Karpas-422 (cell line): Measurements from ENCODE around the gene GREB1. TPM values are rescaled to one million over a fixed set of nuclear protein-coding genes. Genes with fewer than 3 reads are reported as not detected.
"Not testable (repeated sequence)": the region's sequence is repeated elsewhere in the genome, so short reads cannot be mapped to it uniquely, and the experiment has no call there.

Experiments used
- DNase-seq: peaks from one replicate; pipeline ENCODE4 v3.0.0-alpha.2; 2015
- H2AFZ ChIP-seq: fragments of 200-600 bp; sonication (generic); 2 replicates; pipeline ENCODE4 v1.6.1; 2014; ENCODE audit warnings: antibody characterized with exemption, low read length, mixed read lengths
- H3K27ac ChIP-seq: fragments of 200-600 bp; sonication (generic); 2 replicates; pipeline ENCODE4 v1.5.1; 2014; ENCODE audit warnings: mild to moderate bottlenecking, low read length, moderate library complexity
- H3K27me3 ChIP-seq: fragments of 200-600 bp; sonication (generic); 2 replicates; pipeline ENCODE4 v1.6.1; 2014; ENCODE audit warnings: low read length, mixed read lengths
- H3K36me3 ChIP-seq: fragments of 200-600 bp; sonication (generic); 2 replicates; pipeline ENCODE4 v1.6.1; 2014; ENCODE audit warnings: low read length, mixed read lengths; ENCODE audit not compliant: insufficient read depth
- H3K4me1 ChIP-seq: fragments of 200-600 bp; sonication (generic); 2 replicates; pipeline ENCODE4 v1.6.1; 2014; ENCODE audit warnings: mild to moderate bottlenecking, low read length, mixed read lengths
- H3K4me2 ChIP-seq: fragments of 200-600 bp; sonication (generic); 2 replicates; pipeline ENCODE4 v1.6.1; 2014; ENCODE audit warnings: low read length, low read depth, mild to moderate bottlenecking; ENCODE audit not compliant: poor library complexity, severe bottlenecking
- H3K4me3 ChIP-seq: fragments of 200-600 bp; sonication (generic); 2 replicates; pipeline ENCODE4 v1.5.1; 2014; ENCODE audit warnings: mild to moderate bottlenecking, antibody characterized with exemption, low read length, mixed read lengths
- H3K79me2 ChIP-seq: fragments of 200-600 bp; sonication (generic); 2 replicates; pipeline ENCODE4 v1.6.1; 2014; ENCODE audit warnings: mild to moderate bottlenecking, low read length, mixed read lengths
- H3K9ac ChIP-seq: fragments of 200-600 bp; sonication (generic); 2 replicates; pipeline ENCODE4 v1.6.0; 2014; ENCODE audit warnings: low read length
- H3K9me2 ChIP-seq: fragments of 200-600 bp; sonication (generic), shearing (Covaris generic); replicated peaks from 2 replicates; pipeline ENCODE4 v1.6.0; 2014; ENCODE audit warnings: mild to moderate bottlenecking, low read length, moderate library complexity; ENCODE audit not compliant: insufficient read depth
- H3K9me3 ChIP-seq: fragments of 300-700, 200-600 bp; sonication (generic); 2 replicates; pipeline ENCODE4 v1.6.1; 2014; ENCODE audit warnings: low read length, mixed read lengths
- H4K20me1 ChIP-seq: fragments of 200-600 bp; sonication (generic); 2 replicates; pipeline ENCODE4 v1.6.1; 2014; ENCODE audit warnings: mild to moderate bottlenecking, antibody characterized with exemption, low read length, low read depth; ENCODE audit not compliant: insufficient read depth
- total RNA-seq: library from RNA; depleted of rRNA; stranded (reverse); fragments of >200 nt; shearing (Covaris generic); gene quantifications from 2 replicates; pipeline ENCODE4 v1.2.3, GENCODE V29; 2014; ENCODE audit warnings: low replicate concordance

GREB1 gene
- total RNA-seq, 1 experiment from 2014 or later = 4.4 TPM

DNA sequence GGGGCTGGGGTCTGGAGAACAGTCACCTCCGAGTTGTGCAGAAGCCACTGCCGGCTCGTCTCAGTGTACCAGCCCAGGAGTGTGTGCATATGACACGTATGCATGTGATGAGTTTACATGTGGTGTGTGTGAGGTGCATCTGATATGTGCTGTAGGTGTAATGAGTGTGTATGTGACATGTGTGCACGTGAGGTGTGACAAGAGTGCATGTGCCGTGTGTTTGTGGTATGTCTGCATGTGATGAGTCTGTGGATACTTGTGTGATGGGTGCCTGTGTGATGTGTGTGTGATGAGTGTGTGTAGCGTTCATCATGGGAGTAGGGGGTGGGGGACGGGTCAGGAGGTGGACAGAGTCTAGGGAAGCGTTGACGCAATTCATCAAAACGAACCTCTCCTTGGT lies 123.3 kb downstream of the GREB1 start:
- Histone ChIP-seq H3K27ac (no peak overlapping the region), H3K27me3 (no peaks in the 10 kb centered on the region), H3K9ac (no peak overlapping the region), H3K79me2 (no peaks in the 10 kb centered on the region), H3K4me1 (no peaks in the 10 kb centered on the region), H3K36me3 (no peaks in the 10 kb centered on the region), H4K20me1 (no peaks in the 10 kb centered on the region), H2AFZ (no peak overlapping the region), H3K9me3 (no peaks in the 10 kb centered on the region), H3K4me3 (no peak overlapping the region), H3K4me2 (no peak overlapping the region), H3K9me2 (no peaks in the 10 kb centered on the region)
- DNase-seq = no peak

DNA sequence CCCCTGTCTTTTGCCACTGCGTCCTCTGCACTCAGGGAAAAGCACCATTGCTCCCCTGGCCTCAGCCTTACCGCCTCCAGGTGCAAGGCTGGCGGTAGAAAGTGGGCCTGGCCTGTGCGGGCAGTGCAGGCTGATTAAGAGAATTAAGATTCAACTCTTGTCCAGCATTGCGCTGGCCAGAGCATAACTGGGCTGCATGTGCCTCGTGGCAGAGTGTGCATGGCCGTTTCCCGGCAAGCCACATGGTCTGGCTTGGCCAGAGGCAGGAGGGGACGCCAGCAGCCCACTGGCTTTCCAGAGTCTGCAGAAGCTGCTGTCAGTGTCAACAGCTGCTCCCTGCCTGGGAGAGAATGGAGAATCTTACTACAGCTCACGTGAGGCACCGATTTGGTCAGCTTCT lies 123.8 kb downstream of the GREB1 start:
- H3K9ac ChIP-seq = no peak overlapping the region
- no peak overlapping the region for H2AFZ ChIP-seq
- no peaks in the 10 kb centered on the region for H4K20me1 ChIP-seq
- no peaks in the 10 kb centered on the region for H3K27me3 ChIP-seq
- H3K4me2 ChIP-seq = no peak overlapping the region
- no peaks in the 10 kb centered on the region for H3K79me2 ChIP-seq
- H3K27ac ChIP-seq = no peak overlapping the region
- H3K9me2 ChIP-seq = no peaks in the 10 kb centered on the region
- H3K4me3 ChIP-seq = no peak overlapping the region
- no peaks in the 10 kb centered on the region for H3K36me3 ChIP-seq
- no peaks in the 10 kb centered on the region for H3K4me1 ChIP-seq
- no peak for DNase-seq
- H3K9me3 ChIP-seq = no peaks in the 10 kb centered on the region

DNA sequence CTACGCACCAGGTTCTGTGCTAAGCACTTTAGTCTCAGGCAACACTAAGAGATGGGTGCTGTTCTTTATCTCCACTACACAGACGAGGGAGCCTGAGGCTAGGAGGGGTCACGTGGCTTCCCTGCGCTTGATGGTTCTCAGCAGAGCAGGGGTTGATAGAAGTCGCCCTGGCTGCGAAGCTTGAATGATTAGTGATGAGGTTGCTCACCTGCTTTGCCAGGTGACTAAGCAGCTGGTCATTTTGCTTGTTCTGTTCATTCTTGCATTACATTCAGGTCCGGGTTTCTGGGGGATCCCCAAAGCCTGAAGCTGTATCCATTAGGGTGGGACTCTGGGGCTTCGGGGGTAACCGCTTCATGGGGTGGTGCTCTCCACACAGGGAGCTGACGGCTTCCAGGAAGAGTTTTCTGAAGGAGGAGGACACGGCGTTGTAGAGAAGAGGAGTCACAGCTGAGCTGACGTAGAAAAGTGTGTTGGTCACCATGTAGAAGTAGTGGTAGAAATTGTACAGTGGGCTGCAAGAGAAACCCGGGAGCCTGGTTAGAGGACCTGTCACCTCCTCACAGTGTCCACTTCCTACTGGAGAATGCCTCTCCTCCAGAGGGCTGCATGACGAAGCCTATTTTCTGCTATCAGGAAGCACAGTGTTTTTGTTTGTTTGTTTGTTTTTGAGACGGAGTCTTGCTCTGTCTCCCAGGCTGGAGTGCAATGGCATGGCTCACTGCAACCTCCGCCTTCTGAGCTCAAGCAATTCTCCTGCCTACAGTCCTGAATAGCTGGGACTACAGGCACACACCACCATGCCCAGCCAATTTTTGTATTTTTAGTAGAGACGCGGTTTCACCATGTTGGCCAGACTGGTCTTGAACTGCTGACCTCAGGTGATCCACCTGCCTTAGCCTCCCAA lies 124.6 kb downstream of the GREB1 start:
- Histone ChIP-seq H4K20me1 (no peaks in the 10 kb centered on the region), H3K27me3 (no peaks in the 10 kb centered on the region), H3K36me3 (no peaks in the 10 kb centered on the region), H3K4me1 (no peaks in the 10 kb centered on the region), H3K9me2 (no peaks in the 10 kb centered on the region), H2AFZ (no peak overlapping the region), H3K27ac (no peak overlapping the region), H3K9me3 (peaks cover 5% of the 10 kb centered on the region), H3K79me2 (no peaks in the 10 kb centered on the region), H3K4me3 (no peak overlapping the region), H3K9ac (no peak overlapping the region), H3K4me2 (no peak overlapping the region)
- DNase-seq = no peak

DNA sequence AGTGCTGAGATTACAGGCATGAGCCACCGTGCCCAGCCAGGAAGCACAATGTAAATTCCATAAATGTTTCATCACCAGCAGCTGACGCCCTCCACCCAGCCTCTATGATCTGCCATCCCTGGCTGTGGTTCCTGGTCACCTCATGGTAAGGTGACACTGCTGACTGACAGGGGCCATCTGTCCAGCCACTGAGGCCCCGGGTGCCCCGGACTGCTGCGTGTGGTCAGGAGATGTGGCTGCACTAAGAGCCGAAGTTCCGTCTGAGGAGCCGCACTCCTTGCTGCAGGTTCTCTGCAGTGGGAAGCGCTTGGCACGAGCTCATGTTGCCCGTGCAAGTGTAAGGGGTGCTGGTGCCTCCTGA lies 125.2 kb downstream of the GREB1 start:
- H4K20me1 ChIP-seq = no peaks in the 10 kb centered on the region
- H3K27ac ChIP-seq = no peak overlapping the region
- H3K36me3 ChIP-seq = no peaks in the 10 kb centered on the region
- H3K9me3 ChIP-seq = peaks cover 5% of the 10 kb centered on the region
- no peak for DNase-seq
- H3K4me3 ChIP-seq = no peak overlapping the region
- H3K4me1 ChIP-seq = no peaks in the 10 kb centered on the region
- H3K27me3 ChIP-seq = no peaks in the 10 kb centered on the region
- no peak overlapping the region for H3K4me2 ChIP-seq
- H3K9me2 ChIP-seq = no peaks in the 10 kb centered on the region
- H3K79me2 ChIP-seq = no peaks in the 10 kb centered on the region
- no peak overlapping the region for H2AFZ ChIP-seq
- H3K9ac ChIP-seq = no peak overlapping the region

DNA sequence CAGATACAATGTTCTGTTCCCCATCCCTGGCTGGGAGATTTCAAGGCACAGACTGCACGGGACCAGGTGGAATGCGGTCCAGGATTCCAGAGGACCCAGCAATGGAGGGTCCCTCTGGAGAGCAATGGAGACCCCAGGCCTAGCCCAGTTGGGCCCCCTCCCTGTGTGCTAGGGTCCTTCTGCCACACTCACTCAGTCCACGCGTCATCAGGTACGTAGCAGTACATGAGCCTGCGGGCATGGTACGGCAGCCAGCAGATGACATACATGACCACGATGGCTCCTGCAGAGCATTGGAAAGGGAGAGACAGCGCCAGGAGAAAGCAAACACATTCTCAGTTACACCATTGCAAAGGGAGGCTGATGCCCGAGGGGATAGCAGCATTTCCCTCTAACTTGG lies 126.0 kb downstream of the GREB1 start:
- Histone ChIP-seq H3K9me3 (peaks cover 5% of the 10 kb centered on the region), H3K79me2 (no peaks in the 10 kb centered on the region), H3K4me2 (no peak overlapping the region), H3K4me1 (no peaks in the 10 kb centered on the region), H3K36me3 (no peaks in the 10 kb centered on the region), H2AFZ (no peak overlapping the region), H3K9me2 (no peaks in the 10 kb centered on the region), H3K27me3 (no peaks in the 10 kb centered on the region), H4K20me1 (no peaks in the 10 kb centered on the region), H3K27ac (no peak overlapping the region), H3K9ac (no peak overlapping the region), H3K4me3 (no peak overlapping the region)
- DNase-seq = no peak

DNA sequence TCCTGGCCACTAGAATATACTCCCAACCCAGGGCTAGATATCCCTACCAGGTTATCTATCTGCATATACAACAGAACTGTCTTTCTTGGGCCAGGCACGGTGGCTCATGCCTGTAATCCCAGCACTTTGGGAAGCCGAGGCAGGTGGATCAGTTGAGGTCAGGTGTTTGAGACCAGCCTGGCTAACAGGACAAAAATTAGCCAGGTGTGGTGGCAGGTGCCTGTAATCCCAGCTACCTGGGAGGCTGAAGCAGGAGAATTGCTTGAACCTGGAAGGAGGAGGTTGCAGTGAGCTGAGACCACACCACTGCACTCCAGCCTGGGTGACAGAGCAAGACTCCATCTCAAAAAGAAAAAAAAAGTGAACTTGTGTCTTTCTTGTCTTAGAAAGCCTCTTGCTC lies 126.6 kb downstream of the GREB1 start:
- not testable (repeated sequence) for H3K9me3 ChIP-seq, H3K79me2 ChIP-seq, H3K4me3 ChIP-seq, H2AFZ ChIP-seq, H3K9me2 ChIP-seq, H3K4me2 ChIP-seq, H4K20me1 ChIP-seq, H3K27ac ChIP-seq, DNase-seq, H3K36me3 ChIP-seq, H3K4me1 ChIP-seq, H3K27me3 ChIP-seq, H3K9ac ChIP-seq

DNA sequence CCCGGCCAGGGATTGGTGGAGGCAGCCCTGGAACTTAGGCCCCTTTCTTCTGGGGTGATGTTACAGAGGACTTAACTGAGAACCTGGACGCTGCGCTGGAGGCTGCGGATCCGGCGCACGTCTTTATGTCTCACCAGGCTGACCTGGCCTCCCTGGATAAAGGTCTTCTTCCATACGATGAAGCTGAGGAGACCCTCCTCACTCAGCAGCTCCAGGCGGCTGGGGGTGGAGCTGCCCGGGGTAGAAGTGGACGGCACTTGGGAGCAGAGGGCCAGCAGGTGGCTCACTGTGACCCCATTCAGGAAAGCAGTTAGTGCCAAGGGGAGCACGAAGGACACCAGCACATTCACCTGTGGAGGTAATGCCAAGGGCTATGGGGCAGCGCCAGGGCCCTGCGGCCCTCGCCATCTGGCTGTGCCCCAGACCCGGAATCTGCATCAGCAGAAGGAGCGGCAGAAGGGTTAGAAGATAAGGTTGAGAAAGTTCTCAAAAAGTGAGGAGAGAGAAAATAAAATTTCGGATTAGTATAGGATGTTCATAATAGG lies 128.1 kb downstream of the GREB1 start:
- Histone ChIP-seq H4K20me1 (no peaks in the 10 kb centered on the region), H3K4me2 (no peak overlapping the region), H3K27ac (no peak overlapping the region), H3K79me2 (no peaks in the 10 kb centered on the region), H3K4me3 (no peak overlapping the region), H3K9me2 (no peaks in the 10 kb centered on the region), H3K9ac (no peak overlapping the region), H3K9me3 (peaks cover 5% of the 10 kb centered on the region), H3K27me3 (no peaks in the 10 kb centered on the region), H3K4me1 (no peaks in the 10 kb centered on the region), H2AFZ (no peak overlapping the region), H3K36me3 (no peaks in the 10 kb centered on the region)
- DNase-seq = no peak

DNA sequence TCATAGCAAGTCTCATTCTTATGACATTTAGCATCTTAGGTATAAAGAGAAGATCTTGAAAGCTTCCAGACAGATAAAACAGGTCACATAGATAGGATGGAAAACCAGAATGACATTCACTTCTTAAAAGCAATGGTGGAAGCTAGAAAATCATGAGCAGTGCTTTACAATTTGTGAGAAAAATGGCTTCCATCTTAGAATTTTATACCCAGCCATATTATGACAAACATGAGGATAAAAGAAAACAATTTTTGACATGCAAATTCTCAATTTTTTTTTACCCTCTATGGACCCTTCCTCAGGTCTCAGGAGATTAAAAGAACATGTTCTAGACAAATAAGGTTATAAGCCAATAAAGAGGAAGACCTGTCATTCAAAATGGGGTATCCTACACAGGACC lies 129.0 kb downstream of the GREB1 start:
- H3K9me3 ChIP-seq = peaks cover 5% of the 10 kb centered on the region
- H4K20me1 ChIP-seq = no peaks in the 10 kb centered on the region
- H3K4me1 ChIP-seq = no peaks in the 10 kb centered on the region
- H3K27me3 ChIP-seq = no peaks in the 10 kb centered on the region
- no peaks in the 10 kb centered on the region for H3K36me3 ChIP-seq
- no peaks in the 10 kb centered on the region for H3K9me2 ChIP-seq
- H3K9ac ChIP-seq = no peak overlapping the region
- no peak for DNase-seq
- H3K4me2 ChIP-seq = no peak overlapping the region
- no peak overlapping the region for H2AFZ ChIP-seq
- H3K27ac ChIP-seq = no peak overlapping the region
- H3K4me3 ChIP-seq = no peak overlapping the region
- no peaks in the 10 kb centered on the region for H3K79me2 ChIP-seq
